Measurements from ENCODE around the gene LIN7A.

GRCh38 chr12:80917651-80918050 is 20.1 kb downstream of the LIN7A start:
- TF ChIP-seq CTCF (IDR thresholded peaks at IDR 0.05; ENCODE audit: poor library complexity) (no peak), EZH2 (IDR thresholded peaks at IDR 0.05; ENCODE audit: borderline replicate concordance) (no peak)
